ENCODE measurements around the gene IMPA2. TPM values are rescaled to one million over a fixed set of nuclear protein-coding genes. Genes with fewer than 3 reads are reported as not detected.

The IMPA2 gene
- total and polyA plus RNA-seq, 2 of the 13 experiments (the other 11 are each of a cell fraction or from before 2014, with no cell fraction given): 37.8 to 71.8 TPM

- no peak for TF ChIP-seq HMG20B (CRISPR knock-in tag; conservative IDR thresholded peaks at IDR 0.05)
- no peak for TF ChIP-seq ZNF224 (CRISPR knock-in tag; IDR thresholded peaks at IDR 0.05)
- no peak for TF ChIP-seq ZNF549 (CRISPR knock-in tag; IDR thresholded peaks at IDR 0.05)
- no peak for TF ChIP-seq ZNF550 (CRISPR knock-in tag; IDR thresholded peaks at IDR 0.05; ENCODE audit: borderline replicate concordance)
- no peak for TF ChIP-seq NFE2L2 (IDR thresholded peaks at IDR 0.05; ENCODE audit: low read length)
- TF ChIP-seq NCOA2 (CRISPR knock-in tag; IDR thresholded peaks at IDR 0.05): peak; percentile 51
- TF ChIP-seq ZNF788 (CRISPR knock-in tag; IDR thresholded peaks at IDR 0.05; ENCODE audit: borderline replicate concordance): peak; percentile 68; the same call in 1 of the 2 replicates
- TF ChIP-seq ZNF710 (CRISPR knock-in tag; IDR thresholded peaks at IDR 0.05; ENCODE audit: borderline replicate concordance): peak; percentile 47; the same call in 1 of the 2 replicates
- peak in 1 of 2 experiments; percentile 55; a peak in 1 of 4 replicates for TF ChIP-seq EP300 (IDR thresholded peaks at IDR 0.05; ENCODE audit: low read depth in 2 of 2, low read length in 2 of 2)
- no peak for TF ChIP-seq EP300 (CRISPR knock-in tag; IDR thresholded peaks at IDR 0.05; ENCODE audit: borderline replicate concordance)
- 0 out of 2 replicates have a peak, but pooled peaks have one; percentile 26 for TF ChIP-seq ERF (CRISPR knock-in tag; IDR thresholded peaks at IDR 0.05)
- peak; percentile 55; the same call in 1 of the 2 replicates for TF ChIP-seq HMG20A (CRISPR knock-in tag; IDR thresholded peaks at IDR 0.05; ENCODE audit: borderline replicate concordance)
- no peak for TF ChIP-seq ZNF607 (CRISPR knock-in tag; IDR thresholded peaks at IDR 0.05; ENCODE audit: borderline replicate concordance)
- no peak for TF ChIP-seq ZNF780A (CRISPR knock-in tag; IDR thresholded peaks at IDR 0.05)
- TF ChIP-seq PAXIP1 (CRISPR knock-in tag; conservative IDR thresholded peaks at IDR 0.05): peak; percentile 60
- TF ChIP-seq SAP130 (CRISPR knock-in tag; IDR thresholded peaks at IDR 0.05; ENCODE audit: low read depth): peak; percentile 38; the same call in 1 of the 2 replicates
- peak; percentile 67 for TF ChIP-seq POGZ (CRISPR knock-in tag; IDR thresholded peaks at IDR 0.05)
- no peak for TF ChIP-seq ZSCAN21 (CRISPR knock-in tag; IDR thresholded peaks at IDR 0.05; ENCODE audit: borderline replicate concordance)
- TF ChIP-seq ZNF331 (CRISPR knock-in tag; IDR thresholded peaks at IDR 0.05): peak; percentile 62
- 0 out of 4 replicates have a peak, but pooled peaks of 1 of the 2 experiments have one; percentile 39 for TF ChIP-seq NR2F1 (CRISPR knock-in tag; IDR thresholded peaks at IDR 0.05)
- peak; percentile 39; the same call in 1 of the 2 replicates for TF ChIP-seq ZNF362 (CRISPR knock-in tag; IDR thresholded peaks at IDR 0.05; ENCODE audit: borderline replicate concordance)
- no peak for TF ChIP-seq ZNF335 (CRISPR knock-in tag; IDR thresholded peaks at IDR 0.05)
- TF ChIP-seq HNF4A (CRISPR knock-in tag; IDR thresholded peaks at IDR 0.05): peak; percentile 76
- no peak for TF ChIP-seq TMF1 (CRISPR knock-in tag; IDR thresholded peaks at IDR 0.05; ENCODE audit: low read depth)
Observed at GRCh38 chr18:12021077-12021476, 39.8 kb downstream of the IMPA2 start (continued).

All from HepG2 (cell line).